Breast epithelium (tissue), 4 donors: ENCODE results near the gene DYNLT1. TPM values are rescaled to one million over a fixed set of nuclear protein-coding genes. Genes with fewer than 3 reads are reported as not detected.

Experiments
- DNase-seq, 2 donors: peaks; one replicate each; pipeline ENCODE4 v3.0.0-alpha.2; 2019; ENCODE audit warnings: low spot score in 2 of 2
- H3K27ac ChIP-seq, 2 donors: fragments of 200-600 bp; sonication (generic) in 1 of 2; one replicate each; pipeline ENCODE4 v1.5.1; 2016 to 2019; ENCODE audit warnings: mild to moderate bottlenecking in 1 of 2
- H3K27me3 ChIP-seq, 2 donors: fragments of 200-600 bp; sonication (generic) in 1 of 2; one replicate each; pipeline versions ENCODE4 v1.5.1 to v1.6.0; 2017 to 2019; ENCODE audit warnings: control low read depth in 1 of 2, mild to moderate bottlenecking in 1 of 2
- H3K36me3 ChIP-seq: fragments of 200-600 bp; one replicate; pipeline ENCODE4 v1.5.1; 2019
- H3K4me1 ChIP-seq, 2 donors: fragments of 200-600 bp; sonication (generic); one replicate each; pipeline ENCODE4 v1.5.1; 2016 to 2019; ENCODE audit warnings: control low read depth in 1 of 2
- H3K4me3 ChIP-seq, 3 donors: fragments of 200-600 bp; sonication (generic); 1 replicate in 2 of 3; 2 replicates in 1 of 3; pipeline ENCODE4 v1.5.1; 2016 to 2019; ENCODE audit warnings: mild to moderate bottlenecking in 3 of 3, moderate library complexity in 2 of 3
- H3K9me3 ChIP-seq, 2 donors: fragments of 200-600 bp; sonication (generic) in 1 of 2; one replicate each; pipeline ENCODE4 v1.5.1; 2016 to 2019; ENCODE audit warnings: control low read depth in 1 of 2
- CTCF ChIP-seq, 3 donors: fragments of 450-650 bp; IDR thresholded peaks; one replicate each; pipeline ENCODE4 v1.5.1; 2016 to 2017; ENCODE audit warnings: antibody characterized with exemption in 3 of 3, mild to moderate bottlenecking in 3 of 3, moderate library complexity in 3 of 3
- POLR2A ChIP-seq: fragments of 450-650 bp; IDR thresholded peaks from one replicate; pipeline ENCODE4 v1.6.1; 2016; ENCODE audit warnings: antibody characterized with exemption, mild to moderate bottlenecking, moderate library complexity
- POLR2AphosphoS5 ChIP-seq, 3 donors: sonication (generic); formaldehyde crosslinking; IDR thresholded peaks; one replicate each; pipeline ENCODE4 v1.6.1; 2017; ENCODE audit warnings: antibody characterized with exemption in 3 of 3
- intact Hi-C: fragments of 100-400 bp; cut with DNase I; formaldehyde crosslinking; loops from one replicate; pipeline ENCODE4 v1.15.1; 2023; ENCODE audit warnings: low total_unique reads
- total RNA-seq, 3 donors: library from RNA; depleted of rRNA; stranded (reverse); fragments of >200 nt; gene quantifications; one replicate each; pipeline ENCODE4 v1.1.0, GENCODE V29; 2016

The DYNLT1 gene
- total RNA-seq, 3 donors from 2014 or later = 48.2 to 76.1 (median 73.4) TPM

GRCh38 chr6:158627940-158628211 is 16.7 kb downstream of the DYNLT1 start:
- no peak for DNase-seq
- no peak overlapping the region for H3K27ac ChIP-seq
- no peaks in the 10 kb centered on the region for H3K36me3 ChIP-seq
- no peak overlapping the region for H3K4me3 ChIP-seq
- no peaks in the 10 kb centered on the region for H3K27me3 ChIP-seq
- intact Hi-C loops = no loop called here
- no peaks in the 10 kb centered on the region for H3K9me3 ChIP-seq
- no peaks in the 10 kb centered on the region for H3K4me1 ChIP-seq
- TF ChIP-seq POLR2AphosphoS5 (IDR thresholded peaks at IDR 0.05) = no peak
- TF ChIP-seq CTCF (IDR thresholded peaks at IDR 0.05) = no peak
- no peak for TF ChIP-seq POLR2A

GRCh38 chr6:158627168-158627939 is 17.2 kb downstream of the DYNLT1 start:
- intact Hi-C loops = no loop called here
- DNase-seq = no peak
- H3K36me3 ChIP-seq = no peaks in the 10 kb centered on the region
- no peak overlapping the region for H3K4me3 ChIP-seq
- no peaks in the 10 kb centered on the region for H3K4me1 ChIP-seq
- no peaks in the 10 kb centered on the region for H3K9me3 ChIP-seq
- H3K27me3 ChIP-seq = no peaks in the 10 kb centered on the region
- no peak overlapping the region for H3K27ac ChIP-seq
- TF ChIP-seq POLR2A = no peak
- no peak for TF ChIP-seq POLR2AphosphoS5 (IDR thresholded peaks at IDR 0.05)
- TF ChIP-seq CTCF (IDR thresholded peaks at IDR 0.05) = no peak

GRCh38 chr6:158626360-158627167 is 18.0 kb downstream of the DYNLT1 start:
- no peaks in the 10 kb centered on the region for H3K9me3 ChIP-seq
- no peaks in the 10 kb centered on the region for H3K27me3 ChIP-seq
- TF ChIP-seq CTCF (IDR thresholded peaks at IDR 0.05) (no peak), POLR2AphosphoS5 (IDR thresholded peaks at IDR 0.05) (no peak), POLR2A (no peak)
- H3K36me3 ChIP-seq = no peaks in the 10 kb centered on the region
- H3K27ac ChIP-seq = no peak overlapping the region
- H3K4me1 ChIP-seq = no peaks in the 10 kb centered on the region
- intact Hi-C loops = no loop called here
- no peak for DNase-seq
- H3K4me3 ChIP-seq = no peak overlapping the region

- no peak overlapping the region for H3K27ac ChIP-seq
- DNase-seq = no peak
Measured at GRCh38 chr6:158625881-158626305, 18.6 kb downstream of the DYNLT1 start.

GRCh38 chr6:158624684-158625682 is 19.6 kb downstream of the DYNLT1 start:
- no peaks in the 10 kb centered on the region for H3K36me3 ChIP-seq

More at GRCh38 chr6:158625881-158626305, 18.6 kb downstream of the DYNLT1 start:
- intact Hi-C loops = no loop called here
- Histone ChIP-seq H3K4me1 (no peaks in the 10 kb centered on the region), H3K36me3 (no peaks in the 10 kb centered on the region), H3K4me3 (no peak overlapping the region), H3K27me3 (no peaks in the 10 kb centered on the region), H3K9me3 (no peaks in the 10 kb centered on the region)
- TF ChIP-seq POLR2A (no peak), POLR2AphosphoS5 (IDR thresholded peaks at IDR 0.05) (peak in 1 of 3 donors; percentile 11)

More at GRCh38 chr6:158624684-158625682, 19.6 kb downstream of the DYNLT1 start:
- intact Hi-C loops = no loop called here
- H3K9me3 ChIP-seq = no peaks in the 10 kb centered on the region
- H3K27me3 ChIP-seq = no peaks in the 10 kb centered on the region
- TF ChIP-seq CTCF (IDR thresholded peaks at IDR 0.05) = no peak
- no peak for TF ChIP-seq POLR2A
- no peak for TF ChIP-seq POLR2AphosphoS5 (IDR thresholded peaks at IDR 0.05)
- H3K4me3 ChIP-seq = no peak overlapping the region
- no peaks in the 10 kb centered on the region for H3K4me1 ChIP-seq
- no peak overlapping the region for H3K27ac ChIP-seq
- no peak for DNase-seq
